ES-I3 (cell line): ENCODE results near the gene PPEF2.
A peak's percentile ranks its signal among the peaks of the same experiment; 100 is the strongest.
"Not testable (repeated sequence)": the region's sequence is repeated elsewhere in the genome, so short reads cannot be mapped to it uniquely, and the experiment has no call there.

Experiments used
- H3K36me3 ChIP-seq: 2 replicates; pipeline ENCODE4 v1.6.1; 2013; ENCODE audit warnings: mild to moderate bottlenecking, low read length, control low read depth, moderate library complexity; ENCODE audit not compliant: insufficient read depth
- H3K4me1 ChIP-seq: 2 replicates; pipeline ENCODE4 v1.6.1; 2013; ENCODE audit warnings: mild to moderate bottlenecking, control low read depth, low read length; ENCODE audit not compliant: insufficient read depth
- H3K9ac ChIP-seq: 2 replicates; pipeline ENCODE4 v1.6.1; 2013; ENCODE audit warnings: low read depth, mild to moderate bottlenecking, low read length, moderate library complexity
- H3K9me3 ChIP-seq: 2 replicates; pipeline ENCODE4 v1.6.1; 2013; ENCODE audit warnings: mild to moderate bottlenecking, low read length, moderate library complexity; ENCODE audit not compliant: control insufficient read depth, insufficient read depth

The PPEF2 gene, protein sequence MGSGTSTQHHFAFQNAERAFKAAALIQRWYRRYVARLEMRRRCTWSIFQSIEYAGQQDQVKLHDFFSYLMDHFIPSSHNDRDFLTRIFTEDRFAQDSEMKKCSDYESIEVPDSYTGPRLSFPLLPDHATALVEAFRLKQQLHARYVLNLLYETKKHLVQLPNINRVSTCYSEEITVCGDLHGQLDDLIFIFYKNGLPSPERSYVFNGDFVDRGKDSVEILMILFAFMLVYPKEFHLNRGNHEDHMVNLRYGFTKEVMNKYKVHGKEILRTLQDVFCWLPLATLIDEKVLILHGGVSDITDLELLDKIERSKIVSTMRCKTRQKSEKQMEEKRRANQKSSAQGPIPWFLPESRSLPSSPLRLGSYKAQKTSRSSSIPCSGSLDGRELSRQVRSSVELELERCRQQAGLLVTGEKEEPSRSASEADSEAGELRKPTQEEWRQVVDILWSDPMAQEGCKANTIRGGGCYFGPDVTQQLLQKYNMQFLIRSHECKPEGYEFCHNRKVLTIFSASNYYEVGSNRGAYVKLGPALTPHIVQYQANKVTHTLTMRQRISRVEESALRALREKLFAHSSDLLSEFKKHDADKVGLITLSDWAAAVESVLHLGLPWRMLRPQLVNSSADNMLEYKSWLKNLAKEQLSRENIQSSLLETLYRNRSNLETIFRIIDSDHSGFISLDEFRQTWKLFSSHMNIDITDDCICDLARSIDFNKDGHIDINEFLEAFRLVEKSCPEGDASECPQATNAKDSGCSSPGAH

DNA sequence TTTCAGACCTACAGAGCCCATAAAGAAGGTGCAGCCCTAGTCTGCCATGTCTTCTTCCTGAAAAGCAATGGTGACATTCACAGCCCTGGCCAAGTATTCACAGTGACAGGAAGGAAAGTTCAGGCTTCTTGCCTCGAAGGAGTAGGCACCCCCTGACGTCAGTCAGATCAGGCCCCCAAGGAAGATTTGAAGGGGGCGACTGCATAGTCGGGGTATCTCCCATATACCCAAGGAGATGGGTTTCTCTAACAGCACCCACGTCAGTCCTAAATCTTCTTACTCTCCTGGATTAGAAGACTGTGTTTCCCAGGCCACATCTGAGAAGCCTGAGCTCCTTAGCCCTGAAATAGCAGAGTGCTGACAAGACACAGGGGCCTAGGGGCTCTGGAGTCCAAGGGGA, at the start of gene PPEF2:
PPEF2 (minus strand) TSS at position 101 of the 400 bp plus-strand sequence. CDS start 6,127 bp downstream, outside the sequence.
- Histone ChIP-seq H3K4me1 (no peaks in the 10 kb centered on the region), H3K9ac (no peak within 1 kb of the TSS), H3K9me3 (0 out of 2 replicates have a peak, but pooled peaks cover 3% of the 10 kb centered on the region), H3K36me3 (no peaks in the 10 kb centered on the region)

DNA sequence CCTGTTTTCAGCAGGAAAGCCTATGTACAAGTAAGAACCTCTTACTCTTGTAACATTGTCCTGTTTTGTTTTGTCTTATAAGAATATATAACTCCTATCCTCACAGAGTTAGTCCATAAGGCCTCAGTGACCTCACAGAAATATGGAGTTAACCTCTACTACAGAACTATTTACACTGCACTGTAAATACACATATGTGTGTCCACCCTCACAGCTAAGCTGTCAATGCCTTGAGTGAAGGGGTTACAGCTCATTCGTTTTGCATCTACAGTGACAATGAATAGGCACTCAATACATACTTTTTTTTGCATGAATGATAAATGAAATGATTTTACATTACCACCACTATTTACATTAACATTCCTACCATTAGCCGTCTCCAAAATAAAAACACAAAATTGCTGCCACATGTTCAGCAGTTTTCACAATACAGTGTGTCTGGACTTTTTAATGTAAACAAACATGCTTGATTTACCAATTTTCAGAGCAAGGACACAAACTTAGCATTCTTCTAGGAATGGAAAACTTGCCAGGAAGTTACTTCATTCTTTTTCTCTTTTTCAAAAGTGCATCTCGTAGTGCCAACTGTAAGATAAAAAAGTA, 48.1 kb upstream of the PPEF2 start:
- peaks cover 32% of the 10 kb centered on the region for H3K36me3 ChIP-seq
- H3K9ac ChIP-seq: no peak overlapping the region
- no peaks in the 10 kb centered on the region for H3K4me1 ChIP-seq
- no peaks in the 10 kb centered on the region for H3K9me3 ChIP-seq

DNA sequence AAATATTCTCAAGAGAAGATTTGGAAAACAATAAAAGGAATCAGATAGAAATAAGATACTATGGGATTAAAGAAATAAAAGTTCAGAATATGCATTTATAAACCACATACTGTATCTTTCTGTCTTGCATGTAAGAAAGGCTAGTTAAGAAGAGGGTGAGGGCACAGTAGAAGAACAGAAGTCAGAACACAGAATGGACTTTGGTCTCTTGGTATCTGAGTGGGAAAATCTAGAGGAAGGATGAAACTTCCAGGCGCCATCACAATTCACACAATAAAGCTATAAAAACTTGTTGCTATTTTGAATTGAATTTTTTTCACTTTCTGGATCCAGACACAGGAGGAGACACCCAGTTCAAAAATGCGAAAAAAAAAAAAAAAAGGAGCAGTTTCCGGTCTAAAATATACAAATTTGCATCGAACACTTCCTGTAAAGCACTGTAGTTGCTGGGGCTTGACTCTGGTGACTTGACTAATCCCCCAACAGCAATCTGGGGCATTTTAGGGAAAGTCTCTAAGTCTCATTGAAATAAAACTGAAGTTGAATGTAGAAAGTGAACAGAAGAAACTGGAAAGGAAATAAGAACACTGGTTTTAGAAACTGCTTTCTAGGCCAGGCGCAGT, 46.7 kb upstream of the PPEF2 start:
- Histone ChIP-seq H3K36me3 (peaks cover 29% of the 10 kb centered on the region), H3K9ac (no peak overlapping the region), H3K4me1 (no peaks in the 10 kb centered on the region), H3K9me3 (no peaks in the 10 kb centered on the region)

DNA sequence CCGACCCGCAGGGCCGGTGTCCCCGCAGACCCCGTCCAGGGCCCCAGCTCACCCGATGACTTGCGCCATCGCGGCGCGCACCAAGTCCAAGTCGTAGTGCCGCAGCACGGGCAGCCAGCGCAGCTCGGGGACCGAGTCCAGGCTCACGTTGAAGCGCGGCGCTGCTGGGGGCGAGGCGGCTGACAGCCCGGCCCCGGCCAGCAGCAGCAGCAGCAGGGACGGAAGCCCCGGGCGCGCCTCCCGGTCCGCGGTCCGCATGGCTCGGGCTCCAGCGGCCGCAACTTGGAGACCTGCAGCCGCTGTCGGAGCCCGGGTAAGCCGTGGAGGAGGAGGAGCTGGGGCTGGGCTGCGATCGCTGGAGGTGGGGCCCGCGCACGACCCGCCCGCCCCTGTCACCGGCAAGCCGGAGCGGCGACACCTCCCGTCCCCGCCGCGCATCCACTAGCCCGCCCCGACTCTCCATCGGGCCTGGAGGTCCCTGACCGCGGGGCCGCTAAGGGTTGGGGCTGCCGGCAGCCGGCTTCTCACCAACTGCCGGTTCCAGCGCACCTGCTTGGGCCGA, 38.5 kb upstream of the PPEF2 start, which contains the start of gene NAAA:
NAAA (minus strand) TSS at position 322 of the 562 bp plus-strand sequence; CDS start at position 258, 64 bp downstream.
- Histone ChIP-seq H3K36me3 (no peaks in the 10 kb centered on the region), H3K4me1 (0 out of 2 replicates have a peak, but pooled peaks cover 3% of the 10 kb centered on the region), H3K9me3 (no peaks in the 10 kb centered on the region), H3K9ac (peak within 1 kb of the TSS; percentile 91)

DNA sequence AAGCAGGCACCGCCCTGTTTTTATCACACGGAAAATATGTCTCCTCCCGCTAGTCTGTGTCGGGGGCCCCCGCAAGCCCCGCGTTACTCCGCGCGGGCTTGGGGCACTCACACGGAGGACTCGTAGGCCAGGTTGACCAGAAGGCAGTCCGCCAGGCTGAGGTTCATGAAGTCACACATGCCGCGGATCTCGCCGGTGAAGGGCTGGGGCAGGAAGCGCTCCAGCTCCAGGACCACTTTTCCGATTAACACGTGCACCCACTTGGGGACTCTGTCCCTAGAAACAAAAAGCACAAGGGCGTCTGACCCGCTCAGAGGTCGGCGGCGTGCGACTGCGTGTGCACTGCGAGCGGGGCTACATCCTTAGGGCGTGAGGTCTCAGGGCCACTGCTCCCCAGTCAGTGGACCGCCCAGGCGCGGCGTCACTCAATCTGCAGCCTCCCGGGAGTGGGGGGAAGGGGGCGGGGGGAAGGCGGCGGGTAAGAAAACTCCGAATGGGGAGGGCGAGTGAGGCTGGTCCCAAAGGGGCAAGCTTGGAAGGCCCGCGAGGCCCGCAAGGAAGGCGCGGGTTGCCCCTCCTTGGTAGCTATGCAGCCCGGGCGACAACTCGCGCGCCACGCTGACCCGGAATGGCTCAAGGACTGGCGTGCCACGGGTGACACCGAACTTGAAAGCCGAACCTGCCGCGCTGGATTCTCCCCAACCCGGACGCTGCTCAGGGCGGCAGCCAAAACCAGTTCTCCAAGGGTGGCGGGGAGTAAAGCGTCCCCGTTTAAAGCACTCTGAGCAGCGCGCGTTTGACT, 37.8 kb upstream of the PPEF2 start:
- H3K9ac ChIP-seq: peak overlapping the region; percentile 91
- no peaks in the 10 kb centered on the region for H3K9me3 ChIP-seq
- H3K4me1 ChIP-seq: 0 out of 2 replicates have a peak, but pooled peaks cover 3% of the 10 kb centered on the region
- H3K36me3 ChIP-seq: no peaks in the 10 kb centered on the region

DNA sequence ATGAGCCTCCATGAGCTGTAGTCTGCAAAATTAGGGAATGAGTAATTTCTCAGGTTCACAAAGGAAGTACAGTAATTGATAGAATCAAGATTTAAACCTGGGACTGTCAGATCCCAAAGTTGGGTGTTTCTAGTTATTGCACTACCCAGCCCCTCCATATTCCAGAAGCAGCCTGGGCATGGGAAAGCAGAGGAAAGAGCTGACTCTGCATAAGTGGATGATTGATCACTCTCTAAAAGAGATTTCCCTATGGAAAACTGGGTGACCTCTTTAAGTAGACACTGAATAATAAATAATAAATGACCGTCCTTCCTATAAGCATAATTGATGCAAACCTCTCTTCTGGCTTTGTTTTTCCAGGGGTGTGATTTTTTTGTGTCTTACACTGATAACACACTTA, 33.4 kb upstream of the PPEF2 start:
- no peak overlapping the region for H3K9ac ChIP-seq
- H3K4me1 ChIP-seq: no peaks in the 10 kb centered on the region
- H3K36me3 ChIP-seq: no peaks in the 10 kb centered on the region
- no peaks in the 10 kb centered on the region for H3K9me3 ChIP-seq

DNA sequence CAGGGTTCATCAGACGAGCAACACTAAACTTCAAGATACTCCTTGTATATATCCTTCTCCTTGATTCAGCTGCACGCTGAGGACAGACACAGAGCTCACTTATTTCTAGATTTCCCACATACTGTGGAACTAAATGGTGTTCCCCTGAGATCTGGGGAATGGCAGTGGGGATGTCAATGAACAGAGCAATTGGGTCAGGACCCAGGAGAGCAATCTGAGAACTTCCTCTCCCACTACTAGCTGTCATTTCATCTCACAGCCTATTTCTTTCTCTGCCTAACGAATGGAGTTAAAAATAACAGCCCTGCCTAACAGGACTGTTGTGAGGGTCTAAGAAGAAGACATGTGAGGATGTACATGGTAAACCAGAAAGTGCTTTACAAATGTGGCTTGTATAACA, 27.9 kb upstream of the PPEF2 start:
- H3K36me3 ChIP-seq: no peaks in the 10 kb centered on the region
- no peaks in the 10 kb centered on the region for H3K9me3 ChIP-seq
- no peak overlapping the region for H3K9ac ChIP-seq
- no peaks in the 10 kb centered on the region for H3K4me1 ChIP-seq

DNA sequence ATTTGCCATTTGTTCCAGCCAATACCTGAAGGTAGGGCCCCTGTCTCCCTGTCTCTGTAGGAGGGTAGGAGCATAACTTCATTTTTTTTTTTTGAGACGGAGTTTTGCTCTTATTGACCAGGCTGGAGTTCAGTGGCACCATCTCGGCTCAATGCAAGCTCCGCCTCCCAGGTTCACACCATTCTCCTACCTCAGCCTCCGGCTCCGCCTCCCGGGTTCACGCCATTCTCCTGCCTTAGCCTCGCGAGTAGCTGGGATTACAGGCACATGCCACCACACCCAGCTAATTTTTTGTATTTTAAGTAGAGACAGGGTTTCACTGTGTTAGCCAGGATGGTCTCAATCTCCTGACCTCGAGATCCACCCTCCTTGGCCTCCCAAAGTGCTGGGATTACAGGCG, 22.7 kb upstream of the PPEF2 start:
- H3K9me3 ChIP-seq, H3K36me3 ChIP-seq, H3K9ac ChIP-seq, H3K4me1 ChIP-seq: not testable (repeated sequence)

DNA sequence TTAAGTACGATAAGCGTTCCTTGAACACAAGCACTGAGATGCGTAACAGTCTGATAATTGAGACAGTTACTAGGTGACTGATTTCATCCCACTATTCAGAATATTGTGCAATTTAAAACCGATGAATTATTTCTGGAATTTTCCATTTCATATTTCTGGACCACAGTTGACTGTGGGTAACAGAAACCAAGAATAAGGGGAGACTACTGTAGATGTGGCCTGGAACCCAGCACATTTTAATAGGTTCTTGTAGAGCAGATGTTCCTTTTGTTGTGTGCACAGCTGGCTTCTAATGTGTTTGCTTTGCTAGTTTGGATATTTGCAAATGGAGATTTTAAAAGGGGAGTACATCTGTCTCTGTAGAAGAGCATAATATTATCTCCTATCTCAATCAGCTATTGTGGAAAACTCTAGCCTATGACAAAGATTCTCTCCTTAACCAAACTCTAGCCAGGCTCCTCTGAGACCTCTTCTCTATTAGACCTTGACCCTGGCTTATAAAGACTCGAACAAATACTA, 22.1 kb upstream of the PPEF2 start:
- Histone ChIP-seq H3K9me3 (no peaks in the 10 kb centered on the region), H3K36me3 (no peaks in the 10 kb centered on the region; the same call in 1 of the 2 replicates), H3K4me1 (0 out of 2 replicates have a peak, but pooled peaks cover 6% of the 10 kb centered on the region), H3K9ac (no peak overlapping the region)

DNA sequence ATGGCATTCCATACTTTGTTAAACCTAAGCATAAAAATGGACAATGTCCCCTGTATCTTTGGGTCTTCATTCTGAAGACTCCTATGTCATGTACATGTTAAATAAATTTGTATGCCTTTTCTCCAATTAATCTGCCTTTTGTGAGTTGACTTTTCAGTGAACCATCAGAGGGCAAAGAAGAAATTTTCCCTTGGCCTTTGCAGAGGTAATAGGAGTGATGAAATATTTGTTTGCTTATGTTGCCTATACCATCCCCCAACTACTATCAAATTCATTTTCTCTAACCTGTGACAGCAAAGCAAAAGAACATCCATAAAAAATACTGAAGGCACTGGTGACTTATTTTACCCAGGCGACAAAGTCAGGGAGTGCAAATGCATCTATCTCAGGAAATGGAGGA, 20.3 kb upstream of the PPEF2 start:
- no peaks in the 10 kb centered on the region for H3K9me3 ChIP-seq

DNA sequence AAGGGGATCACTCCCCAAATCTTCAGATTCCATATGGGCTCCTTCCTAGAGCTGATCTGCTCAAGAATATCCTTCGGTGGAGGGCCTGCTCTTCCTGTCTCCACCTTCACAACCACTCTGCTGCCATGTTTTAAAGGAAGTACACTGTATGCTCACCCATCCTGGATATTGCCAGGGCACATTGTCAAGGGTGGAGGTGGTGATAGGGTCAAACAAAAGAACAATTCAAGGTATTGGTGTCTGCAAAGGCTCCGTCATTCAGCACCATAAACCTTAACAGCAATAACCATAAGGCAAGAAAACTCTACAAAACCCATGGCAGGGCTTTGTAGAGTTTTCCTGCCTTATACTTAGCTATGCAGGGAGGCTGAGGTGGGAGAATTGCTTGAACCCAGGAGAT, 19.7 kb upstream of the PPEF2 start:
- H3K36me3 ChIP-seq: no peaks in the 10 kb centered on the region; the same call in 1 of the 2 replicates
- no peak overlapping the region for H3K9ac ChIP-seq
- H3K9me3 ChIP-seq: no peaks in the 10 kb centered on the region
- 0 out of 2 replicates have a peak, but pooled peaks cover 6% of the 10 kb centered on the region for H3K4me1 ChIP-seq

More for the DNA sequence above, 20.3 kb upstream of the PPEF2 start:
- H3K4me1 ChIP-seq: 0 out of 2 replicates have a peak, but pooled peaks cover 6% of the 10 kb centered on the region
- no peak overlapping the region for H3K9ac ChIP-seq
- no peaks in the 10 kb centered on the region; the same call in 1 of the 2 replicates for H3K36me3 ChIP-seq

DNA sequence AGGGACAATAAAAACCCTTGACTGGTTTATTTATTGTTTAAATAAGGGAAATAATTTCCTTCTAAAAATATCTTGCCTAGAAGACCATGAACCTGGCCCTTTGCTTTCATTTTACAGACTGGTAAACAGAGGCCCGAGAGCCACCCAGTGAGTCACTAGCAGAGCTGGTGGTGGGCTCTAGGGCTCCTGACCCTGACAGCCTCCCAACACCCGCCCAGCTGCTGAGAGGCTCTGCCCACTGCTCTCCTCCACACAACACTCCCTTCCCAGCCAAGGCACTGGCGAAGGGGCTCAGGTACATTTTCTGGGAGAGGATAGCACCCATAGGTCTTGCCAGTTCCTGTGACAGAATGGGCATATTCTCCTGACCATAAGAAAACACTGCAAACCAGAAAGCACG, 18.1 kb upstream of the PPEF2 start:
- Histone ChIP-seq H3K36me3 (no peaks in the 10 kb centered on the region; the same call in 1 of the 2 replicates), H3K4me1 (peaks cover 9% of the 10 kb centered on the region; the same call in 1 of the 2 replicates), H3K9ac (no peak overlapping the region), H3K9me3 (no peaks in the 10 kb centered on the region)

DNA sequence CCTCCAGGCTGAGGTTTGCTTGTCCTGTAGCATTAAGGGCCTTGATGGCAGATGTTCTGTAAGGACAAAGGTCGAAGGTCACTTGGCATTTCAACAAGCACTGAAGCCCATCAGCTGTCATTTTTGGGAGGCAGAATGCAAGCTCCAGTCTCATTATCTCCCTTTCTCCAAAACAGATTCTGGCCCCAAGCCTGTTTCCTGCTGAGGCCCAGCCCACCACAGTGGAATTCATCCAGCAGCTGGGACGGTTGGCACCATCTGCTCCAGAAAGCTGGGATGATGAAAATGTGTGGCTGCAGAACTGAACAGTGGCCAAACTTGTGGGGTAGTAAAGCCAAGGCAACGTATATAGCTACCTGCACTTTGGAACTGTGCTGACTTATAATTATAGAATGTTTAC, 17.7 kb upstream of the PPEF2 start:
- Histone ChIP-seq H3K36me3 (no peaks in the 10 kb centered on the region; the same call in 1 of the 2 replicates), H3K9ac (no peak overlapping the region), H3K4me1 (peaks cover 9% of the 10 kb centered on the region; the same call in 1 of the 2 replicates), H3K9me3 (no peaks in the 10 kb centered on the region)
